NT2/D1 (cell line): ENCODE results near the gene CALHM1.

Experiments used
- SUZ12 ChIP-seq: IDR thresholded peaks from 2 replicates; pipeline ENCODE4 v1.6.1; 2011; ENCODE audit not compliant: insufficient read length, insufficient read depth; ENCODE audit errors: extremely low read depth
- YY1 ChIP-seq: IDR thresholded peaks from 2 replicates; pipeline ENCODE4 v1.6.1; 2011; ENCODE audit not compliant: insufficient read length, insufficient read depth
- ZNF274 ChIP-seq: IDR thresholded peaks from 2 replicates; pipeline ENCODE4 v1.6.1; 2011; ENCODE audit warnings: mild to moderate bottlenecking, low read depth, low read length

DNA sequence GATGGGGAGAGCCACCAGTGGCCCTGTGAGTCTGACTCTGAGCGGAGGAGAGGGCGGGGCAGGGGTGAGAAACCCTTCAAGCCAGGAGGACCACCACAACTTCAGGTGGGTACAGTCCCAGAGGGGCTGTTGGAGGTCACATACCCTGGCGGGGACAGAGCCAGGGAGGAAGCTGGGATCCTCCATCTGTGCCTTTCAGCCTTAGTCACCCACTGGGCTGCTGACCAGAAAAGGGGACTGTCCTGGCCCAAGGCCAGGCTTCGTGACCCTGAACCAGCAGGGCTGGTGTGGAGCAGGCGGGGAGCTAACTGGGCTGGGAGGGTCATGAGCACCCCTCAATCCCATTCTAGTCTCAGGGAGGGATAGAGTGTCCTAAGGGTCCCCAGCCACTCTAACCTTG is 21.8 kb upstream of the CALHM1 start:
- no peak for TF ChIP-seq SUZ12
- no peak for TF ChIP-seq YY1
- TF ChIP-seq ZNF274 = no peak
